Ramos (cell line): ENCODE results near the gene APMAP.
"Not testable (repeated sequence)": the region's sequence is repeated elsewhere in the genome, so short reads cannot be mapped to it uniquely, and the experiment has no call there.

Source experiments
- in situ Hi-C: fragments of 300-500 bp; cut with MboI; formaldehyde crosslinking; loops from one replicate; pipeline ENCODE4 v1.14.3; 2022; ENCODE audit warnings: low sequenced_read_pairs; ENCODE audit not compliant: unreplicated experiment

APMAP gene

GRCh38 chr20:24956001-24956841 lies 36.3 kb downstream of the APMAP start:
- in situ Hi-C loops = no loop called here

GRCh38 chr20:24955045-24955444 lies 37.5 kb downstream of the APMAP start:
- in situ Hi-C loops = no loop called here

- in situ Hi-C loops = no loop called here
These were observed 38.0 kb downstream of the APMAP start for GRCh38 chr20:24954566-24954965.

- in situ Hi-C loops = no loop called here
These were observed 38.4 kb downstream of the APMAP start for GRCh38 chr20:24954151-24954550.

- in situ Hi-C loops = no loop called here
These were observed 38.9 kb downstream of the APMAP start for GRCh38 chr20:24953621-24954133.

GRCh38 chr20:24953209-24953575 lies 39.4 kb downstream of the APMAP start:
- in situ Hi-C loops = no loop called here

GRCh38 chr20:24952376-24953208 lies 40.0 kb downstream of the APMAP start:
- in situ Hi-C loops = no loop called here

GRCh38 chr20:24951536-24952083 lies 40.9 kb downstream of the APMAP start:
- in situ Hi-C loops = no loop called here

- in situ Hi-C loops = no loop called here
These were observed 41.6 kb downstream of the APMAP start for GRCh38 chr20:24950836-24951525.

- in situ Hi-C loops = no loop called here
These were observed 42.3 kb downstream of the APMAP start for GRCh38 chr20:24950128-24950835.

- in situ Hi-C loops = no loop called here
These were observed 42.8 kb downstream of the APMAP start for GRCh38 chr20:24949756-24950127.

GRCh38 chr20:24948939-24949679 lies 43.4 kb downstream of the APMAP start, which contains the start of gene CST7:
Gene CST7 (plus strand): TSS chr20:24949269. CDS start chr20:24949506, 237 bp downstream.
- in situ Hi-C loops = no loop called here

- in situ Hi-C loops = not testable (repeated sequence)
These were observed 44.1 kb downstream of the APMAP start for GRCh38 chr20:24948396-24948938.

- in situ Hi-C loops = not testable (repeated sequence)
These were observed 46.2 kb downstream of the APMAP start for GRCh38 chr20:24946376-24946775.

GRCh38 chr20:24943731-24944130 lies 48.8 kb downstream of the APMAP start:
- in situ Hi-C loops = no loop called here

- in situ Hi-C loops = no loop called here
These were observed 49.4 kb downstream of the APMAP start for GRCh38 chr20:24943196-24943595.

GRCh38 chr20:24942679-24943078 lies 49.9 kb downstream of the APMAP start:
- in situ Hi-C loops = no loop called here

- in situ Hi-C loops = no loop called here
These were observed 53.5 kb downstream of the APMAP start for GRCh38 chr20:24939036-24939435.

- in situ Hi-C loops = no loop called here
These were observed 54.1 kb downstream of the APMAP start for GRCh38 chr20:24938498-24938897.
